ENCODE data around the gene OSBP2.

OSBP2 gene

DNA sequence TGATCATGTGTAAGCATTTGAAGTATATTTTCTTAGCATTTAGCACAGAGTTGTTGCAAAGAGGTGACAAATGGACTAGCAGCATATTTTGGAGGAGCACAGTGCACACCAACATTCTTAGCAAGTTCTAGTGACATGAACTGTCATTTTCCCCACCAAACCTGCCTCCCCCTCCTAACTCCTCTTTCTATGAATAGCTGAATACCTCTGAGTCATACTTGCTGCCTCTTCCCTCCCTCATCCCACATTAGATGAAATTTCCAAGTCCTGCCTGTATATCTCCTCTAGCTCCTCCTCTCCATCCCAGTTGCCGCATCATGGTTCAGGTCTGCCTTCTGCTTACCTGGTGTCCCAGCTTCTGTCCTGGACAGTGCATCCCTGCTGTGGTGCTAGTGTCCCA lies 7.2 kb downstream of the OSBP2 start:
- Histone ChIP-seq H3K79me2 (ENCODE audit: control insufficient read depth, insufficient read depth, low read length, poor library complexity) (no peaks in the 10 kb centered on the region), H3K4me2 (ENCODE audit: low read length) (no peak overlapping the region), H3K79me1 (ENCODE audit: low read length) (no peaks in the 10 kb centered on the region), H2BK5ac (ENCODE audit: low read depth, low read length, poor library complexity) (no peak overlapping the region), H3K36me3 (ENCODE audit: control insufficient read depth in 1 of 2, insufficient read depth in 2 of 2, low read length in 2 of 2) (no peaks in the 10 kb centered on the region), H3K9me3 (ENCODE audit: insufficient read depth, low read depth, low read length) (no peaks in the 10 kb centered on the region), H3K9ac (ENCODE audit: low read length) (no peak overlapping the region), H3K4me1 (ENCODE audit: control insufficient read depth in 1 of 2, insufficient read depth in 2 of 2, low read length in 2 of 2) (no peaks in the 10 kb centered on the region), H2AFZ (ENCODE audit: insufficient read depth, low read length, poor library complexity) (no peak overlapping the region), H3K14ac (ENCODE audit: low read length) (no peak overlapping the region), H3K23ac (ENCODE audit: low read length) (no peak overlapping the region), H3K27me3 (ENCODE audit: insufficient read depth, low read length) (no peaks in the 10 kb centered on the region), H3K27ac (ENCODE audit: low read depth, low read length) (no peak overlapping the region), H2BK12ac (ENCODE audit: low read length) (no peak overlapping the region), H4K8ac (ENCODE audit: low read depth, low read length) (no peak overlapping the region), H2BK120ac (ENCODE audit: insufficient read depth, low read length, poor library complexity) (no peak overlapping the region), H3K4ac (ENCODE audit: low read depth, low read length) (no peak overlapping the region), H4K12ac (ENCODE audit: low read depth, low read length) (no peak overlapping the region), H2AK5ac (ENCODE audit: low read length) (no peak overlapping the region), H4K91ac (ENCODE audit: low read depth, low read length) (no peak overlapping the region), H3K4me3 (ENCODE audit: low read depth, low read length) (no peak overlapping the region), H3K18ac (ENCODE audit: low read length) (no peak overlapping the region)
- peak in 1 of 2 donors; percentile 21 for DNase-seq
- no CpG with 5 or more reads among the region's 1 CpG for WGBS (ENCODE audit: extremely low coverage, insufficient coverage, insufficient read length)

DNA sequence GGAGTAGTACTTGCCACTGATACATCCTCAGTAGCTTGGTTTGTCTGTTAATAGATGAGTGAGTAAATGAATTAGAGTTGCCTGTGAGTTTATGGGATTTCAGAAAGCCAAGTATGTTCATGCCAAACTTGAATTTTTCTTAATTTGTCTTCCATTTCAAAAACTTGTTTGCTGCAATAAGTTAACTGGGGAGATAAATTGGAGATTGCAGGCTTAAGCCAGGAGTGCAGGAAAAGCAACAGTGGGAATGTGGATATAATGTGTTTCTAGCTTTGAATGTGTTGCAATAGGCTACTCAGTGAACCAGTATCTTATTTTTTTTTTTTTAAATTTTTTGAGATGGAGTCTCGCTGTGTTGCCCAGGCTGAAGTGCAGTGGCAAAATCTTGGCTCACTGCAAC lies 8.2 kb downstream of the OSBP2 start:
- H3K4ac ChIP-seq (ENCODE audit: low read depth, low read length): no peak overlapping the region
- no peak overlapping the region for H3K4me2 ChIP-seq (ENCODE audit: low read length)
- H3K4me1 ChIP-seq (ENCODE audit: control insufficient read depth in 1 of 2, insufficient read depth in 2 of 2, low read length in 2 of 2): no peaks in the 10 kb centered on the region
- H3K79me1 ChIP-seq (ENCODE audit: low read length): no peaks in the 10 kb centered on the region
- no peaks in the 10 kb centered on the region for H3K79me2 ChIP-seq (ENCODE audit: control insufficient read depth, insufficient read depth, low read length, poor library complexity)
- no peak overlapping the region for H2AFZ ChIP-seq (ENCODE audit: insufficient read depth, low read length, poor library complexity)
- H2BK5ac ChIP-seq (ENCODE audit: low read depth, low read length, poor library complexity): no peak overlapping the region
- H2BK12ac ChIP-seq (ENCODE audit: low read length): no peak overlapping the region
- H3K14ac ChIP-seq (ENCODE audit: low read length): no peak overlapping the region
- no peaks in the 10 kb centered on the region for H3K9me3 ChIP-seq (ENCODE audit: insufficient read depth, low read depth, low read length)
- H3K18ac ChIP-seq (ENCODE audit: low read length): no peak overlapping the region
- DNase-seq: no peak
- H4K12ac ChIP-seq (ENCODE audit: low read depth, low read length): no peak overlapping the region
- H4K91ac ChIP-seq (ENCODE audit: low read depth, low read length): no peak overlapping the region
- H2AK5ac ChIP-seq (ENCODE audit: low read length): no peak overlapping the region
- no peak overlapping the region for H2BK120ac ChIP-seq (ENCODE audit: insufficient read depth, low read length, poor library complexity)
- no peaks in the 10 kb centered on the region for H3K36me3 ChIP-seq (ENCODE audit: control insufficient read depth in 1 of 2, insufficient read depth in 2 of 2, low read length in 2 of 2)
- WGBS (ENCODE audit: extremely low coverage, insufficient coverage, insufficient read length): no CpG with 5 or more reads among the region's 1 CpG
- H3K9ac ChIP-seq (ENCODE audit: low read length): no peak overlapping the region
- H4K8ac ChIP-seq (ENCODE audit: low read depth, low read length): no peak overlapping the region
- no peaks in the 10 kb centered on the region for H3K27me3 ChIP-seq (ENCODE audit: insufficient read depth, low read length)
- no peak overlapping the region for H3K27ac ChIP-seq (ENCODE audit: low read depth, low read length)
- no peak overlapping the region for H3K4me3 ChIP-seq (ENCODE audit: low read depth, low read length)
- H3K23ac ChIP-seq (ENCODE audit: low read length): no peak overlapping the region

- H3K4me2 ChIP-seq (ENCODE audit: low read length): no peak overlapping the region
- WGBS (ENCODE audit: extremely low coverage, insufficient coverage, insufficient read length): no CpG with 5 or more reads among the region's 5 CpGs
- no peaks in the 10 kb centered on the region for H3K36me3 ChIP-seq (ENCODE audit: control insufficient read depth in 1 of 2, insufficient read depth in 2 of 2, low read length in 2 of 2)
- no peak overlapping the region for H4K8ac ChIP-seq (ENCODE audit: low read depth, low read length)
- no peak overlapping the region for H3K9ac ChIP-seq (ENCODE audit: low read length)
- no peak overlapping the region for H3K14ac ChIP-seq (ENCODE audit: low read length)
- H3K23ac ChIP-seq (ENCODE audit: low read length): no peak overlapping the region
- H4K12ac ChIP-seq (ENCODE audit: low read depth, low read length): no peak overlapping the region
- no peak overlapping the region for H2BK120ac ChIP-seq (ENCODE audit: insufficient read depth, low read length, poor library complexity)
- H3K4ac ChIP-seq (ENCODE audit: low read depth, low read length): no peak overlapping the region
- no peaks in the 10 kb centered on the region for H3K4me1 ChIP-seq (ENCODE audit: control insufficient read depth in 1 of 2, insufficient read depth in 2 of 2, low read length in 2 of 2)
- no peak overlapping the region for H3K18ac ChIP-seq (ENCODE audit: low read length)
- no peak for DNase-seq
- no peak overlapping the region for H3K27ac ChIP-seq (ENCODE audit: low read depth, low read length)
- H3K9me3 ChIP-seq (ENCODE audit: insufficient read depth, low read depth, low read length): no peaks in the 10 kb centered on the region
- no peak overlapping the region for H4K91ac ChIP-seq (ENCODE audit: low read depth, low read length)
- H3K4me3 ChIP-seq (ENCODE audit: low read depth, low read length): no peak overlapping the region
- H2BK5ac ChIP-seq (ENCODE audit: low read depth, low read length, poor library complexity): no peak overlapping the region
- no peak overlapping the region for H2AFZ ChIP-seq (ENCODE audit: insufficient read depth, low read length, poor library complexity)
- H3K27me3 ChIP-seq (ENCODE audit: insufficient read depth, low read length): no peaks in the 10 kb centered on the region
- no peaks in the 10 kb centered on the region for H3K79me1 ChIP-seq (ENCODE audit: low read length)
- no peaks in the 10 kb centered on the region for H3K79me2 ChIP-seq (ENCODE audit: control insufficient read depth, insufficient read depth, low read length, poor library complexity)
- H2BK12ac ChIP-seq (ENCODE audit: low read length): no peak overlapping the region
- no peak overlapping the region for H2AK5ac ChIP-seq (ENCODE audit: low read length)
These were observed 10.3 kb downstream of the OSBP2 start for GRCh38 chr22:30704978-30705377.

- Histone ChIP-seq H3K36me3 (ENCODE audit: control insufficient read depth in 1 of 2, insufficient read depth in 2 of 2, low read length in 2 of 2) (no peaks in the 10 kb centered on the region), H3K23ac (ENCODE audit: low read length) (no peak overlapping the region), H2AK5ac (ENCODE audit: low read length) (no peak overlapping the region), H3K4me2 (ENCODE audit: low read length) (no peak overlapping the region), H2AFZ (ENCODE audit: insufficient read depth, low read length, poor library complexity) (no peak overlapping the region), H4K12ac (ENCODE audit: low read depth, low read length) (no peak overlapping the region), H3K27ac (ENCODE audit: low read depth, low read length) (no peak overlapping the region), H2BK12ac (ENCODE audit: low read length) (no peak overlapping the region), H3K4me1 (ENCODE audit: control insufficient read depth in 1 of 2, insufficient read depth in 2 of 2, low read length in 2 of 2) (no peaks in the 10 kb centered on the region), H2BK120ac (ENCODE audit: insufficient read depth, low read length, poor library complexity) (no peak overlapping the region), H4K8ac (ENCODE audit: low read depth, low read length) (no peak overlapping the region), H3K18ac (ENCODE audit: low read length) (no peak overlapping the region), H3K79me2 (ENCODE audit: control insufficient read depth, insufficient read depth, low read length, poor library complexity) (no peaks in the 10 kb centered on the region), H3K9me3 (ENCODE audit: insufficient read depth, low read depth, low read length) (no peaks in the 10 kb centered on the region), H3K4me3 (ENCODE audit: low read depth, low read length) (no peak overlapping the region), H2BK5ac (ENCODE audit: low read depth, low read length, poor library complexity) (no peak overlapping the region), H3K79me1 (ENCODE audit: low read length) (no peaks in the 10 kb centered on the region), H3K27me3 (ENCODE audit: insufficient read depth, low read length) (no peaks in the 10 kb centered on the region), H4K91ac (ENCODE audit: low read depth, low read length) (no peak overlapping the region), H3K14ac (ENCODE audit: low read length) (no peak overlapping the region), H3K9ac (ENCODE audit: low read length) (no peak overlapping the region), H3K4ac (ENCODE audit: low read depth, low read length) (no peak overlapping the region)
- WGBS (ENCODE audit: extremely low coverage, insufficient coverage, insufficient read length): no CpG with 5 or more reads among the region's 11 CpGs
- DNase-seq: no peak
These were observed 11.3 kb downstream of the OSBP2 start for GRCh38 chr22:30705710-30706651.
